HG03439 (cell line): ENCODE data around the gene PNRC2.
A peak's percentile ranks its signal among the peaks of the same experiment; 100 is the strongest.

Experiments
- ATAC-seq: cut with Tn5 transposase; IDR thresholded peaks from one replicate; pipeline ENCODE4 v1.9.1; 2021; ENCODE audit warnings: mild to moderate bottlenecking, moderate library complexity; ENCODE audit not compliant: unreplicated experiment

Gene PNRC2

GRCh38 chr1:23959461-23960290 is at the start of gene PNRC2:
TSS of gene PNRC2 (plus strand) at chr1:23959828. CDS start at chr1:23961458, 1,630 bp downstream.
- peak; percentile 78 for ATAC-seq

GRCh38 chr1:23910144-23910543 is 49.5 kb upstream of the PNRC2 start:
- ATAC-seq, result no peak

- ATAC-seq, result no peak
Observed at GRCh38 chr1:23910553-23911246, 48.9 kb upstream of the PNRC2 start.

GRCh38 chr1:23911921-23912320 is 47.7 kb upstream of the PNRC2 start:
- no peak for ATAC-seq

GRCh38 chr1:23913212-23913880 is 46.3 kb upstream of the PNRC2 start, which contains the start of gene CNR2:
TSS of gene CNR2 (minus strand) at chr1:23913362. CDS start at chr1:23875617, 37,745 bp downstream.
- no peak for ATAC-seq

- ATAC-seq, result no peak
Observed at GRCh38 chr1:23914921-23915320, 44.7 kb upstream of the PNRC2 start.

GRCh38 chr1:23915466-23915865 is 44.2 kb upstream of the PNRC2 start:
- no peak for ATAC-seq

GRCh38 chr1:23916209-23917131 is 43.2 kb upstream of the PNRC2 start:
- ATAC-seq, result peak; percentile 68

GRCh38 chr1:23922321-23922943 is 37.2 kb upstream of the PNRC2 start:
- ATAC-seq, result no peak

- no peak for ATAC-seq
Observed at GRCh38 chr1:23923592-23924499, 35.8 kb upstream of the PNRC2 start.

- ATAC-seq, result no peak
Observed at GRCh38 chr1:23924601-23925000, 35.0 kb upstream of the PNRC2 start.

GRCh38 chr1:23925279-23925678 is 34.3 kb upstream of the PNRC2 start:
- ATAC-seq, result no peak

GRCh38 chr1:23927097-23927496 is 32.5 kb upstream of the PNRC2 start:
- ATAC-seq, result no peak

- ATAC-seq, result no peak
Observed at GRCh38 chr1:23928789-23929188, 30.8 kb upstream of the PNRC2 start.

- no peak for ATAC-seq
Observed at GRCh38 chr1:23930270-23930669, 29.4 kb upstream of the PNRC2 start.

- ATAC-seq, result no peak
Observed at GRCh38 chr1:23930861-23931490, 28.7 kb upstream of the PNRC2 start.

- ATAC-seq, result no peak
Observed at GRCh38 chr1:23931491-23931880, 28.1 kb upstream of the PNRC2 start.

GRCh38 chr1:23936481-23937176 is 23.0 kb upstream of the PNRC2 start:
- ATAC-seq, result no peak
